Astrocyte of the spinal cord (primary cell): Measurements from ENCODE around the gene HDLBP.

ENCODE experiments used
- DNase-seq: peaks from one replicate; pipeline ENCODE4 v3.0.0; 2011; ENCODE audit warnings: low read depth, low spot score
- H3K4me3 ChIP-seq: 2 replicates; pipeline ENCODE4 v1.5.1; 2011; ENCODE audit warnings: low read depth, mild to moderate bottlenecking, low read length, moderate library complexity
- CTCF ChIP-seq: IDR thresholded peaks from 2 replicates; pipeline ENCODE4 v1.5.1; 2012; ENCODE audit warnings: low read depth, mild to moderate bottlenecking, low read length, inconsistent platforms
- in situ Hi-C: cut with HindIII; loops from 2 replicates; pipeline ENCODE4 v1.10.0; 2017; ENCODE audit warnings: low sequenced_read_pairs

Gene HDLBP

DNA sequence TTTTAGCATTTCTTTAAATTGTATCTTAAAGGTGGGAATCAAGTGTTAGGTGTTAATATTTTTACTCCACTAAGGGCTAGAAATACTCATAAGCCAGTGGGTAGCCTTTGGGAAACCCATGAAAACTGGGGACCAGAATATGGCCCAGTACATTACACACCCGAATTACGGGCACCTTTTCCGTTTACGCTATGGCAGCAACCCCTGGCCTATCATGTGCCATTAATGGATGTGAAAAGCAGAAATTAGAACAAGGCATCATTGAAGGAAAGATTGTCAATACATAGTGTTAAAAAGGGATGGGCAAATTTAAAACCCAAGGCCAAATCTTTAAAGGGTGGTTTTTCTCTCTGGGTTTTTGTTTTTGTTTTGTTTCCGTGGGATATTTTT lies 41.4 kb upstream of the HDLBP start:
- peak overlapping the region; percentile 88 for H3K4me3 ChIP-seq
- TF ChIP-seq CTCF: no peak
- no peak for DNase-seq
- in situ Hi-C loops: no loop called here

DNA sequence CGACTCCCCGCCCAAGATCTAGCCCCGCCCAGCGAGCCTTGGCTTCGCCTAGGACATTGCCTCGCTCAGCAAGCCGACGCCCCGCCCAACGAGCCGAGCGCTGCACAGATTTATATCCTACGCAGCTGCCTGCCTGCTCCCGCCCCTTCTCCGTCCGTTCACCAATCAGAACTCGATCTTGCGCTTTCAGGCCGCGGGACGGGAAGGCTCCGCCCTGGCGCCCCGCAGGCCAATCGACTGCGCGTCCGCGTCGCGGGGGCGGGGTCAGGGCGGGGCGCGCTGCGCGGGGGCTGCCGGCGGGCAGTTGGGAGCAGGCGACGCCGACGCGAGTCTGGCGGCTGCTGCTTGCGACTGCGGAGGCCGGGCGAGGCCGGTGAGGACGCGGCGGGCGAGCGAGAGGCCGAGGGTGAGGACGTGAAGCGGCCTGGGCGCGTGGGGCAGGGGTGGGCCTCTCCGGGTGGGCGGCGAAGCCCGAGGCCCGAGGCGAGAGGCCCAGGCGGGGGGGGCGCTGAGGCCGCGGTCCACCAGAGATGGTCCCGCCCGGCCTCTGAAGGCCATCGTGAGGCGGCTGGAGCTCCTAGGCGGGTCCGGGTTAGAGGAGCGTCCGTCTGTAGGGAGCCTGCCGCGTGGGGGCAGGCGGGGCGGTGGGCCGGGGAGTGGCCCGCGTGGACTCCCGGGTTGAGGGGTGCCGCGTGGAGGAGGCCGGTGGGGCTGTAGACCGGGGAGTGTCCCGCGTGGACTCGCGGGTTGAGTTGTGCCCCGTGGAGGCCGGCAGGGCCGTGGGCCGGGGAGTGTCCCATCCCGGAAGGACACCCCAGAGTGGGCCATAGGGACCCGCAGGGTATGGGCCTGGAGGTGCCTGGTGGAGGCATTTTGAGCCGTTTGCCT lies 40.8 kb upstream of the HDLBP start, which contains the start of gene FARP2:
TSS of gene FARP2 (plus strand) at position 303 of the 888 bp plus-strand sequence. CDS start 16,823 bp downstream, outside the sequence.
- TF ChIP-seq CTCF: no peak
- peak; percentile 99 for DNase-seq
- peak within 1 kb of the TSS; percentile 88 for H3K4me3 ChIP-seq
- in situ Hi-C loops: no loop called here

GRCh38 chr2:241354668-241355658 lies 39.5 kb upstream of the HDLBP start:
- DNase-seq: peak; percentile 81
- peak overlapping the region; percentile 1 for H3K4me3 ChIP-seq
- peak; percentile 3 for TF ChIP-seq CTCF
- in situ Hi-C loops: no loop called here

DNA sequence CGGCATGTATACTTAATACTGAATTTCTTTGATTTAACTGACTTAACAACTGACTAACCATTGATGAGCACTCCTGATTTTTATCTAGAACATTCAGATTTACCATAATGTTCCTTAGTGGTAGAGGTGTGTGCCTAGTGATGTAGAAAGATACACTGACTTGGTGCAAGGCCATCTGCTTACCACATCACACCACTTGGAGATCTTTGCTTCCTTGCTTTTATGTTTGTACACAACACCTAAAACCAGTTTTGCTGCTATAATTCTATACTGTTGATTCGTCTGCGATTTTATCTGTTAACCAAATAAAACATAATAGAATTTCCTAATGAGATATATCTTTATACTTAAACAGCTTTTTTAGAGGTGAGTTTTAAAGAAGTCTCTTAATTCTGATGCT lies 36.8 kb upstream of the HDLBP start:
- in situ Hi-C loops: no loop called here
- TF ChIP-seq CTCF: no peak
- DNase-seq: no peak
- no peak overlapping the region for H3K4me3 ChIP-seq

DNA sequence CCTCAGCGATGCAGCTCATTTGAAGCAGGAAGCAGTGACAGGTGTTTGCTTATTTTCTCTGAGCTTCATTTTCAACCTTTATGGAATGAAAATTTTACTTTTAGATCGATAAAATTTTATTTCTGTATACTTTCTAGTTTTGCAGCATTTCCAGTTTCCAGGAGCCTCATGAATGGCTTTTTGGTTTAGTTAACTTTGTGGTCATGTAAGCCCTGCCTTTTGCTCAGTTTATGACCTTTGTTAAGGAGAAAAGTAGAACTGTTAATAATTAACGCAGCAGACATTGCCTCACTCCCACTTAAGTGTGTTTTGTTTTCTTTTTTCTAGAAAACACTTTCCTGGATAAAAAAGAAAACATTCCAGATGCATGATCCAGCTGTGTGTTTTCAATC lies 36.2 kb upstream of the HDLBP start:
- H3K4me3 ChIP-seq: no peak overlapping the region
- no peak for DNase-seq
- in situ Hi-C loops: no loop called here
- TF ChIP-seq CTCF: no peak

DNA sequence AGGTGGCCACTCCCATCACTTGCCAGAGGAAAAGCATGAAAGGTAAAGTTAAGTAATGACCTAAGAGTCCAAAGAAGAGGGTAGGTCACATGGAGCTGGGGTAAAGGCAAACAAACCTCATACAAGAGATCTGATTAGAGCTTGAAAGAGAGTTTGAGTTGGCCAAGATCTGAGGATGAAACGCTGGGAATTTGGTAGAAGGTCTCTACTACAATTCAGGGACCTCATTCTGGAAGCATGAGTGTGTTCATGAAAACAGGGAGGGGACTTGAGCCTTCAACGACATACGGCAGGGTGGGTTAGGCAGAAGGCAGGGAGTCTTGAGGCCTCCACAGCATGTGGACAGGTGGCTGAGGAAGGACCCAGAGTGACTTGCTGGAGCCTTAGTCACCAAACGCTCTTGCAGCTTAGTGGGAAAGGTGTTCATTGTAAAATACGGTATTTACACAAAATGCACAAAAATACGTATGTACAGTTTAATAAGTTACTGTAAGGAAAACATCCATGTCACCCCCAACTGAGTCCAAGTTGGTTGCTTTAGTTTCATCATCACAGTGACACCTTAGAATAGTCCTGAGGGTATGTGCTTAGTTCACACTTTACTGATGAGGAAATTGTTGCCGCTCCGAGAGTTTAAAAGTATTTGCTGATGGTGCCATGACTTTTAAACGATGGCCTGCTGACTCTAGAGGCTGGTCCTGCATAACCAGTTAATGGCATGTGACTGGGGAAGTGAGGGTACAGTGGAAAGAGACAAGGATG lies 35.6 kb upstream of the HDLBP start:
- H3K4me3 ChIP-seq: no peak overlapping the region
- in situ Hi-C loops: no loop called here
- DNase-seq: no peak
- no peak for TF ChIP-seq CTCF
